HEK293T (cell line): ENCODE results near the gene CLCNKB.

Experiments used
- ARNT ChIP-seq: fragments of 450-650 bp; IDR thresholded peaks from 2 replicates; pipeline ENCODE4 v1.6.1; 2017; ENCODE audit warnings: mild to moderate bottlenecking
- BHLHE40 ChIP-seq: fragments of 450-650 bp; IDR thresholded peaks from 2 replicates; pipeline ENCODE4 v1.6.1; 2016; ENCODE audit warnings: mild to moderate bottlenecking, moderate library complexity, borderline replicate concordance
- ELF4 ChIP-seq: fragments of 450-650 bp; IDR thresholded peaks from 2 replicates; pipeline ENCODE4 v1.6.1; 2017; ENCODE audit warnings: antibody characterized with exemption
- FOXA1 ChIP-seq: fragments of 450-650 bp; IDR thresholded peaks from 2 replicates; pipeline ENCODE4 v1.6.1; 2016; ENCODE audit warnings: mild to moderate bottlenecking
- FOXK2 ChIP-seq: fragments of 450-650 bp; IDR thresholded peaks from 2 replicates; pipeline ENCODE4 v1.6.1; 2016; ENCODE audit warnings: mild to moderate bottlenecking
- FOXM1 ChIP-seq: fragments of 450-650 bp; IDR thresholded peaks from 2 replicates; pipeline ENCODE4 v1.6.1; 2017; ENCODE audit warnings: mild to moderate bottlenecking, borderline replicate concordance
- HDGF ChIP-seq: fragments of 450-650 bp; IDR thresholded peaks from 2 replicates; pipeline ENCODE4 v1.6.1; 2017; ENCODE audit warnings: antibody characterized with exemption, borderline replicate concordance
- L3MBTL2 ChIP-seq: fragments of 450-650 bp; conservative IDR thresholded peaks from 2 replicates; pipeline ENCODE4 v1.6.1; 2016; ENCODE audit warnings: mild to moderate bottlenecking
- LEF1 ChIP-seq: fragments of 450-650 bp; IDR thresholded peaks from 2 replicates; pipeline ENCODE4 v1.6.1; 2017; ENCODE audit warnings: mild to moderate bottlenecking, borderline replicate concordance
- NFRKB ChIP-seq: fragments of 450-650 bp; IDR thresholded peaks from 2 replicates; pipeline ENCODE4 v1.6.1; 2016; ENCODE audit warnings: mild to moderate bottlenecking, moderate library complexity
- SP1 ChIP-seq: fragments of 450-650 bp; IDR thresholded peaks from 2 replicates; pipeline ENCODE4 v1.6.1; 2017
- SUZ12 ChIP-seq: fragments of 450-650 bp; IDR thresholded peaks from 2 replicates; pipeline ENCODE4 v1.6.1; 2016; ENCODE audit warnings: mild to moderate bottlenecking

DNA sequence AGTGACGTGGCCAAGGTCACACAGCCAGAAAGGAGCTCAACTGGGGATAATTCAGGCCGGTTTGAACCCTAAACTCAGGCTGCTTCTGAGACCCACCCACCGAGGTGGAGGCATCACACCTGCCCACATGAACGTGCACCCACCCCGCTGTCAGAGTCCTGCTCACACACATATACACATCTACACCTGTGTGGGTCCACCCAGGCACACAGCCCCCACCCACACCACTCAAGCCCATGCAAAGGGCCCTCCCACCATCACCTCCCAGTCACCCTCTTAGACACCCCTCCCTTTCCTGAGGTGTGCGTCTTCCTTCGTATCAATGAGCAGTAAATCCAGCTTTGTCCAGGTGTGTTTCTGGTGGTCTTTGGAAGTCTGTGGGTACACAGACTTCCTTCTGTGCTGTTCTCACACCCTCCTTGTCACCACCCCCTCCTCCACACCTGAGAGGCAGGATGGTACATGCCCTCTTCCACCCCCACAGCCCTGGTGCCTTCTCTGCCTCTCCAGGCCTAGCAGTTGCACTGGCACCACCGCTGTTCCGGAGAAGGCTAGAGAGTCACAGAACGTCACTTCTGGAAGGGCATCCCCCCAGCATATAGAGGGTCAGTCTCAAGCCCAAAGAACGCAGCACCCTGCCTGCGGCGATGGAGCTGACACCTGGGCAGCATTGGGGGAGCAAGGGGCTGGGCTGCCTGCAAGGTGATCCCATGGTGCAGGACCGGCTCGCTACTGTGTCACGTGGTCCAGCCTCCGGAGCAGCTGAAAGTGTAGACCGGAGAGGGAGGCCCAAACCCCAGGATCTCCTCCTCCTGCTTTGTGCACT is 48.7 kb downstream of the CLCNKB start:
- TF ChIP-seq FOXM1 (no peak), LEF1 (no peak), SP1 (no peak), FOXK2 (no peak), FOXA1 (no peak), L3MBTL2 (no peak), SUZ12 (no peak), BHLHE40 (no peak), ELF4 (no peak), ARNT (no peak), NFRKB (no peak), HDGF (no peak)
